HG02623 (cell line): ENCODE data around the gene WDR5.

ENCODE experiments used
- ATAC-seq: cut with Tn5 transposase; IDR thresholded peaks from one replicate; pipeline ENCODE4 v1.9.1; 2021; ENCODE audit warnings: moderate library complexity; ENCODE audit not compliant: unreplicated experiment

Gene WDR5

DNA sequence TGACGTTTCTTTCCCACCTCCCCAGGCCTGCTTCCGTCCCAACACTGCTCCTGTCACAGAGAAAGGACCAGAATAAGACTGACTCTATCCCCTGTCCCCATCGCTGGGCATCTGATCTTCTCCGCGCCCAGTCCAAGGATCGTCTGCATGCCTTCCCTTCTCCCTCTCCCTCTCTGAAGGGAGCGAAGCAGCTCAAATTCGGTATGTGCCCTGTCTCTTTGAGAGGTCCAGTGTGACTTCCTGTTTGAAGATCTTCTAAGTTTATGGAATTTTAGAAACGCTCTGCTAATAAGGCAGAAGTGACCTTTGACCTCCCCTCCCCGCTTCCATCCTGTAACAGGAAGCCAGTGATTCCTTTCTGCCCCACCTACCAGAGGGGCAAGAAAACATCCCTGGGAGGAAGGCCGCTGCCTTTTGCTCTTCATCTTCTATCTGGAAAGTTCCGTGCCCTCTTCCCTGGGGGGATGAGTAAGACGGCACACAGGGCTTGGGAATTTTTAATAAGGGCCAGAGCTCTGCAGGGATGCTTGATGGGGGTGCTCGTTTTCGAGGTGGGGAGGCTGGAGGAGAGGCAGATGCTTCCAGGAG lies 69.2 kb downstream of the WDR5 start:
- ATAC-seq = no peak

DNA sequence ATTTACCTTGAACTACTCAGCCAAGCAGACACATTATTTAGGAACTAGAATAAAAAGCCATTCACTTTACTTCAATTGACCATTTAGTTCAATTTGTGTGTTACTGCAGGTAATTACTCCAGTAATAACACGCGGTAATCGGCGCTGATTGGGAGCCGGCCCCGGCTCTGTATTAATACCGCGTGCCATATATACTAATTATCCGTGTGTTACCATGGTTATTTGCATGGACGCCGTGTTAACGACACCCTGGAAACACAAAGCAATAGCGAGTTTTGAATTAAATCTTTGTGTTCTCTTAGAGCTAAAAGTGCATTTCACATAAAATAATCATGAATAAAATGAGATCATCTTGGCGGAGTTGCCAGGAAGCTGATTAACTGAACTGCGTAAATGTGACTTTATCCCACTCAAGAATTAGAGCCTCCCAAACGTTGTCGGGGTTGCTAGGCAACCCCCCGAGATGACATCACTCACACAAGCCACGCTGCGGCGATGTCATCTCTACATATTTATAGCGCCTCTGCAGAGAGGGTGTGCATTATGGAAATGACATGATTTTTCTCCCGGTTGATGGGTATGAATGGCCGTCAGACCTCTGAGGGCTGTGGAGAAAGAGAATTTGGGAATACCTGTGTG lies 69.9 kb downstream of the WDR5 start:
- ATAC-seq = no peak

DNA sequence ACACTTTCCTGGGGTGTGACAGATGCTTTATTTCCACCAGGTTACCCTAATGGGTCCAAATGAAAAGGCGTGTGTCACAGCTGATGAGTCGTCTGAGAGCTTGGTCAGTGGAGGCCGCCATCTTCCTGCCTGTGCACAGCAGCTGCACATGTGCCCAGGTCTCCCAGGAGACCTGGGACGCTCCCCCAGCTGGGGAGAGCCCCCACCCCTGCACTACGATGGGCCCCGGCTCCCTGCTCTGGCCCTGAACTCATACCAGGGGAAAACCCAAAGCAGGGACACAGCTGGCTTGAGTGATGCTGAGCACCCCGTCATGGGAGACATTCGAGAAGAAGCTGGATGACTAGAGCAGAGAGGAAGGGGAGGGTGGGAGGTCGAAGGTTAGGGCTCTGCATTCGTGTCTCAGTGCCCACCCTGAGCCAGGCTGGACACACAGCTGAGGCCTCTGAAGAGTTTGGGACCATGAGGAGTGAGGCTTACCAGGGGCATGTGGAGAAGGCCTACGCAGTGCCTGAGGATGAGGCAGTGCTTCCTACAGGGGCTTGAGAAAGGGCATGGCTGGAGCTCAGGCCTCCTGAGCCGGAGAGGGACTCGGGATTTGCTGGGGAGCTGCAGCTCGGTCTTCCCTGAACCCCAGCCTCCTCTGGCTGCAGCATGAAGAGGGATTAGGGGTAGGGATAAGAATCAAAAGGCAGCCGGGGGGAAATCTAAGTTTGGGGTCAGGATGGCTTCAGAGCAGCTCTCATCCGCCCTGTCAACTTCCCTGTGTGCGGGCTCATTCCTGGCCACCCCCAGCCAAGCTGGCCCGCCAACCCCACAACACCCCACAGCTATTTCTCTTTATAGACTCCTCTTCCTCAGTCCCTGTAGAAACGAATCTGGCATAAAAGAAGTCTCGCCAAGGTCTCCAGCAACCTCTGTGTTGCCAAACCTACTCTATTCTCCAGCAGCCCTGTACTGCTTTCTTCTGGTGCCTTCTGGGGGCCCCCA lies 70.7 kb downstream of the WDR5 start:
- no peak for ATAC-seq

DNA sequence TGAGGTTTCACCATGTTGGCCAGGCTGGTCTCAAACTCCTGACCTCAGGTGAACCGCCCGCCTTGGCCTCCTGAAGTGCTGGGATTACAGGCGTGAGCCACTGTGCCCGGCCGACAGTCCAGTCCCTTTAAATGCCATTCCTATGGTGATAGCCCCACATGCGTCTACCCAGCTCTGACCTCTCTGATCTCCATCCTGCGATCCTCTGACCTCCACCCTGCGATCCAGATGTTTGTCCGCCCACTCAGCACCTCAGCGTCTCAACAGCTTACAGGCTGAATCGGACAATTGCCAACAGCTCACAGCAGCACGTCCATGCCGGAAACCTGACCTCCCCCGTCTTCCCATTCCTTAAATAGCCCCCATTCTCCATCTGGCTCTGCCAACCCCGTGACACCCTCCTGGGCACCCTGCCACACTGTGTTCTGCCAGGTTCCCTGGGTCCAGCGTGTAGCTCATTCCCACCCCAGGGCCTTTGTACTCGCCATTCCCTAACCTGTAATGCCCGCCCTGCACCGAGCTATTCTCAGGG lies 72.5 kb downstream of the WDR5 start:
- ATAC-seq = no peak

DNA sequence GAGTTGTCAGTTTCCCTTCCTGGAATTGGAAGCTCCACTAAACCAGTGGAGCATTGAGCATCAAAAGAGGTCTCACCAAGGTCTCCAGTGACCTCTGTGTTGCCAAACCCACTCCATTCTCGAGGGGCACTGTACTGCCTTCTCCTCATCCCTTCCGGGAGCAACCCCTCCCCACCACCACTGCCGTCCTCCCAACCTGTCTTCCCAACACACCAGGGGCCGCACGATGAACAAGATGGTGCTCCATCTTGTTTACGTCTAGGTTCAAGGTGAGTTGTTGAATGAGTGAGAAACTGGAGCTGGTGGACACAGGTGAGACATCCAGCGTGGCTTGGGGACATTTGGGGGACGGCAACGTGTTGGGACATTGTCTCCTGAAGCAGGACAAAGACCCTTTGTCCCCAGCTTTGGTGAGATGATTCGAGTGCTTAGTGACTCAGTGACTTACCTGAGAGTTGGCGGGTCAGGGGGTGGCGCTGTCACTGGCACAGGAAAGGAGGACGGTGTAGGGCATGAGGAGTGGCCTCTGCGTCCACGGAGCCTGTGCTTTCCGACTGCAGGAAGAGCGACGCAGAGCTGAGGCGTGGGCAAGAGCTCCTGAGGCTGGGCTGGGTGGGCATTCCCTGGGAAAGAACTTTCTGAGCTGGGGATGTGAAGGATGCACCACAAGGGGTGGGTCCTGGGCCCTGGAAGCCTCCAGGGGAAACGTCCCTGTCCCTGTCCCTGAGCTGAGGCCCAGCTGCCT lies 73.3 kb downstream of the WDR5 start:
- no peak for ATAC-seq
